ENCODE measurements around the gene PLCXD1.
"Not testable (repeated sequence)": the region's sequence is repeated elsewhere in the genome, so short reads cannot be mapped to it uniquely, and the experiment has no call there.

Gene PLCXD1

DNA sequence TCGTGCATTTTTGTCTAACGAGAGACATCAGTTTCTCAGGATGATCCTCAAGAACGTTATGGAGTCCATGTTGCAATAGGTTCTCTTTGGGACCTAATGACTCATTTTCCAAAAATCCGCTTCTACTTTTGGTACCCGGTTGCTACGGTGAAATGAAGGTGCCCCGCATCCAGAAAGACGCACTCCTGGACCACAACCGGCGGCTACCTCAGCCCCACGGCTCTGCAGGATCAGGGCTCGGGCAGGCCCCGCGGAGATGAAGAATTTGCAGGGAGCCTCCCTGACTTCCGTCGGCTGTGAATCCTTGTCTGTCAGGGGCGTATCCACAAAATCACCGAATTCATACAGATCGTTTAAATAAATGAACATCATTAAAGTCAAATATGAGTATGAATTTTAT is 21.8 kb downstream of the PLCXD1 start:
- TF ChIP-seq, protein P1, sequence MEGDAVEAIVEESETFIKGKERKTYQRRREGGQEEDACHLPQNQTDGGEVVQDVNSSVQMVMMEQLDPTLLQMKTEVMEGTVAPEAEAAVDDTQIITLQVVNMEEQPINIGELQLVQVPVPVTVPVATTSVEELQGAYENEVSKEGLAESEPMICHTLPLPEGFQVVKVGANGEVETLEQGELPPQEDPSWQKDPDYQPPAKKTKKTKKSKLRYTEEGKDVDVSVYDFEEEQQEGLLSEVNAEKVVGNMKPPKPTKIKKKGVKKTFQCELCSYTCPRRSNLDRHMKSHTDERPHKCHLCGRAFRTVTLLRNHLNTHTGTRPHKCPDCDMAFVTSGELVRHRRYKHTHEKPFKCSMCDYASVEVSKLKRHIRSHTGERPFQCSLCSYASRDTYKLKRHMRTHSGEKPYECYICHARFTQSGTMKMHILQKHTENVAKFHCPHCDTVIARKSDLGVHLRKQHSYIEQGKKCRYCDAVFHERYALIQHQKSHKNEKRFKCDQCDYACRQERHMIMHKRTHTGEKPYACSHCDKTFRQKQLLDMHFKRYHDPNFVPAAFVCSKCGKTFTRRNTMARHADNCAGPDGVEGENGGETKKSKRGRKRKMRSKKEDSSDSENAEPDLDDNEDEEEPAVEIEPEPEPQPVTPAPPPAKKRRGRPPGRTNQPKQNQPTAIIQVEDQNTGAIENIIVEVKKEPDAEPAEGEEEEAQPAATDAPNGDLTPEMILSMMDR (IDR thresholded peaks at IDR 0.05; ENCODE audit: unreplicated experiment in 3 of 3) = no peak
- Mint-ChIP-seq H3K9me3 (no peaks in the 10 kb centered on the region), H3K36me3 (ENCODE audit: low read depth) (peaks cover 70% of the 10 kb centered on the region), H3K27me3 (ENCODE audit: low read depth) (no peaks in the 10 kb centered on the region), H3K4me3 (no peak overlapping the region), H3K27ac (no peak overlapping the region), H3K4me1 (no peaks in the 10 kb centered on the region)

DNA sequence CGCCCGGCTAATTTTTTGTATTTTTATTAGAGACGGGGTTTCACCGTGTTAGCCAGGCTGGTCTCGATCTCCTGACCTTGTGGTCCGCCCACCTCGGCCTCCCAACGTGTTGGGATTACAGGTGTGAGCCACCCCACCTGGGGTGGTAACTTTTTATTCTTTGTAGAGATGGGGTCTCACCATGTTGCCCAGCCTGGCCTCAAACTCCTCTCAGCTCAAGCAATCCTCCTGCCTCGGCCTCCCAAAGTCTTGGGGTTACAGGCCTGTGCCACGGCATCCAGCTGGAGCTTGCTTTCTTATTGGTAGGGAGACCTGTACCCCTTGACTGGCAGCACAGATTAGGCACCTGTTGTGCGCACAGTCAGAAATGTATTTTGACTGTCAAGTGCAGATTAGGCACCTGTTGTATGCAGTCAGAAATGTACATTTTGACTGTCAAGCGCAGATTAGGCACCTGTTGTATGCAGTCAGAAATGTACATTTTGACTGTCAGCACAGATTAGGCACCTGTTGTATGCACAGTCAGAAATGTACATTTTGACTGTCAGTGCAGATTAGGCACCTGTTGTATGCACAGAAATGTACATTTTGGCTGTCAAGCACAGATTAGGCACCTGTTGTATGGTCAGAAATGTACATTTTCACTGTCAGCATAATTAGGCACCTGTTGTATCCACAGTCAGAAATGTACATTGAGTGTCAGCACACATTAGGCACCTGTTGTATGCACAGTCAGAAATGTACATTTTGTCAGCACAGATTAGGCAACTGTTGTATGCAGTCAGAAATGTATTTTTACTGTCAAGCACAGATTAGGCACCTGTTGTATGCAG is 24.8 kb downstream of the PLCXD1 start:
- peaks cover 71% of the 10 kb centered on the region for H3K36me3 Mint-ChIP-seq (ENCODE audit: low read depth)
- H3K9me3 Mint-ChIP-seq; H3K4me1 Mint-ChIP-seq; H3K4me3 Mint-ChIP-seq; H3K27ac Mint-ChIP-seq; H3K27me3 Mint-ChIP-seq (ENCODE audit: low read depth): not testable (repeated sequence)

DNA sequence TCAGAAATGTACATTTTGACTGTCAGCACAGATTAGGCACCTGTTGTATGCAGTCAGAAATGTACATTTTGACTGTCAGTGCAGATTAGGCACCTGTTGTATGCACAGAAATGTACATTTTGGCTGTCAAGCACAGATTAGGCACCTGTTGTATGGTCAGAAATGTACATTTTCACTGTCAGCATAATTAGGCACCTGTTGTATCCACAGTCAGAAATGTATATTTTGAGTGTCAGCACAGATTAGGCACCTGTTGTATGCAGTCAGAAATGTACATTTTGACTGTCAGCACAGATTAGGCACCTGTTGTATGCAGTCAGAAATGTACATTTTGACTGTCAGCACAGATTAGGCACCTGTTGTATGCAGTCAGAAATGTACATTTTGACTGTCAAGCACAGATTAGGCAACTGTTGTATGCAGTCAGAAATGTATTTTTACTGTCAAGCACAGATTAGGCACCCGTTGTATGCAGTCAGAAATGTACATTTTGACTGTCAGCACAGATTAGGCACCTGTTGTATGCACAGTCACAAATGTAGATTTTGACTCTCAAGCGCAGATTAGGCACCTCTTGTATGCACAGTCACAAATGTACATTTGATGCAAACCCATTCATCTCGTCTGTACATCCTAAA is 25.6 kb downstream of the PLCXD1 start:
- not testable (repeated sequence) for H3K27ac Mint-ChIP-seq; H3K4me3 Mint-ChIP-seq; H3K4me1 Mint-ChIP-seq; H3K9me3 Mint-ChIP-seq; H3K27me3 Mint-ChIP-seq (ENCODE audit: low read depth)
- peaks cover 66% of the 10 kb centered on the region for H3K36me3 Mint-ChIP-seq (ENCODE audit: low read depth)

DNA sequence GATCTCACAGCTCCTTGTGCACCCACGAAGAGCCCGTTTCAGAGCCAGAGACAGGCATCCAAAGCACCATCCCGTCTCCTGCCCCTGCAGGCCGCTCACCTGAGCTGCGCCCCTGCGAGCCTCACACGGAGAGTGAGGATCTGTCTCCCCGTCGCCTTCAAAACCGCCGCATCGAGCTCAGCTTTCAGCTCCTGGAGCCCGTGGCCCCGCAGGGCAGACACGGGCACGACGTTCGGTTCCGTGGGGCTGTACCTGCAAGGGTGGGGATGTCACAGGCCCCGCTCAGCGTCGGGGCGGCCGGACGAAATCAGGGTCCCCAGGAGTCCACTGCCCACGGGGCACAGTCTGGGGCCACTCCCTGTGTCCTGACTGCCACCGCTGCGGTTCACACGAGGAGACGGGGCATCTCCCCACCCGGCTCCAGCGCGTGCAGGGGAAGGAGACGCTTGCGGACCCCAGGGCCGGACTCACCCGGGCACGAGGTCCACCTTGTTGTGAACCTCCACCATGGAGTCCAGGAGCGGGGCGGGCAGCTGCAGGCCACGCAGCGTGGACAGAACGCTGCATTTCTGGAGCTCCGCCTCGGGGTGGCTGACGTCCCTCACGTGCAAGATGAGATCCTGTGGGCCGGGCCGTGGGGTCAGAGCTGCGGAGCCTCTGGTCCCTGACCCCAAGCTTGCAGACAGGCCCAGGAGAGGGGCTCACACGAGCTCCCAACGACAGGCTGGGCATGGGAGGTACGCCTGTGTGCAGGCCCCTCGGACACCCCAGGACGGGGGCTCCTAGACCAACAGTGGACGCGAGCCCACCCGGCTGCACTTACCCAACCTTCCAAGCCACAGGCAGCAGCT is 26.3 kb downstream of the PLCXD1 start:
- H3K36me3 Mint-ChIP-seq (ENCODE audit: low read depth) = peaks cover 65% of the 10 kb centered on the region

DNA sequence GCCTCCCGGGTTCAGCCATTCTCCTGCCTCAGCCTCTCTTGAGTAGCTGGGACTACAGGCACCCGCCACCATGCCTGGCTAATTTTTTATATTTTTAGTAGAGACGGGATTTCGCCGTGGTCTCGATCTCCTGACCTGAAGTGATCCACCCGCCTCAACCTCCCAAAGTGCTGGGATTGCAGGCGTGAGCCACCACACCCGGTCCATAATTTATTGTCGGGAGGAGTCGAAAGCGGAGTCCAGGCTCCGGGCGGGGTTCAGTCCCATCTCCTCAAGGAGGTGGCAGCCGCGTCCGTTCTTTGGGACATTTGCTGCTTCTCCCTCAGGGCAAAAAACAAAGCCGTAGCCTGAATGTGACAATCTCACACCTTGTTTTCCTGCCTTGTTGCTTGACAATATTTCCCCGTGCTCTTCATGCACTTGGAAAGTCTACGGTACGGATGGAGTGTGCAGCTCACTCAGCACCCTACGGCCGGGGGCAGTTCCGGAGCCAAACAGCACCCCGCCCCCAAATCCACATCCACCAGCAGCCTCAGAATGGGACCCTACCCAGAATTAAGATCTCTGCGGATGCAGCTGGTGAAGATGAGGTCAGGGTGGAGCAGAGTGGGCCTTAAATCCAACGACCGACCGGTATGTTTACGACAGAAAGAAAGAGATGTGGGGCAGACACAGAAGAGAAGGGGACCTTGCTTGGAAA is 27.8 kb downstream of the PLCXD1 start:
- Mint-ChIP-seq H3K4me3 (no peak overlapping the region), H3K27ac (no peak overlapping the region), H3K36me3 (ENCODE audit: low read depth) (peaks cover 67% of the 10 kb centered on the region), H3K9me3 (no peaks in the 10 kb centered on the region), H3K27me3 (ENCODE audit: low read depth) (no peaks in the 10 kb centered on the region), H3K4me1 (no peaks in the 10 kb centered on the region)
- TF ChIP-seq, protein P1 (IDR thresholded peaks at IDR 0.05; ENCODE audit: unreplicated experiment in 3 of 3) = no peak

More for the DNA sequence above, 26.3 kb downstream of the PLCXD1 start:
- H3K27me3 Mint-ChIP-seq (ENCODE audit: low read depth) = no peaks in the 10 kb centered on the region
- H3K4me1 Mint-ChIP-seq = no peaks in the 10 kb centered on the region
- no peaks in the 10 kb centered on the region for H3K9me3 Mint-ChIP-seq
- no peak overlapping the region for H3K27ac Mint-ChIP-seq
- H3K4me3 Mint-ChIP-seq = no peak overlapping the region
- TF ChIP-seq, protein P1 (IDR thresholded peaks at IDR 0.05; ENCODE audit: unreplicated experiment in 3 of 3) = no peak

DNA sequence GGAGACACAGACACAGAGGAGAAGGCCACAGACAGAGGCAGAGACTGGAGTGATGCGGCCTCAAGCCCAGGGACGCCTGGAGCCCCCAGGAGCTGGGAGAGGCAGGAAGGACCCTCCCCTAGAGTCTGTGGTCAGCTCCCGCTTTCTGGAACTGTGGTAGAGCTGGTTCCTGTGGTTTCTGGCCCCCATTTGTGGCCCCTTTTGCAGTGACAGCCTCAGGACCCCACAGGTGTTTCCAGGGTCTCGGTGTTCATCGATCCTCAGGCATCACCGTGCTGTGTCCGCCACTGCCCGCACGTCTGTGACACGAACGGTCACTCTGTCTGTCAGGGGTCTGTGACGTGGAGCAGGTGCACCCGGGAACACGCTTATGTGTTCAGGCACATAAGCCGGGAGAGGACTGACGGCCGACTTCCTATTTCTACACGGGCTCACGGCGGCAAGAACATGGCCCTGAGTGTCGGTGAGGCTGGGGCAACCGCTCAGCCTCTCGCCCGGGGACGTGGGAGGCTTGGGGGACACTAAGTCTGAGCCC is 29.5 kb downstream of the PLCXD1 start:
- H3K4me3 Mint-ChIP-seq = no peak overlapping the region
- no peaks in the 10 kb centered on the region for H3K27me3 Mint-ChIP-seq (ENCODE audit: low read depth)
- H3K27ac Mint-ChIP-seq = no peak overlapping the region
- TF ChIP-seq, protein P1 (IDR thresholded peaks at IDR 0.05; ENCODE audit: unreplicated experiment in 3 of 3) = no peak
- H3K4me1 Mint-ChIP-seq = no peaks in the 10 kb centered on the region
- H3K36me3 Mint-ChIP-seq (ENCODE audit: low read depth) = peaks cover 59% of the 10 kb centered on the region
- H3K9me3 Mint-ChIP-seq = no peaks in the 10 kb centered on the region

Measured in nephron (organoid).